IMR-90 (cell line): ENCODE measurements around the gene IL22.

ENCODE experiments used
- BHLHE40 ChIP-seq: fragments of 150-350 bp; IDR thresholded peaks from 2 replicates; pipeline ENCODE4 v1.6.1; 2016; ENCODE audit warnings: mild to moderate bottlenecking, low read depth, low read length
- CEBPB ChIP-seq: IDR thresholded peaks from 2 replicates; pipeline ENCODE4 v1.6.1; 2012; ENCODE audit warnings: low read depth, low read length, improper control_type of control experiment
- FOS ChIP-seq: fragments of 150-350 bp; IDR thresholded peaks from 2 replicates; pipeline ENCODE4 v1.6.1; 2016; ENCODE audit warnings: low read depth, low read length
- MAZ ChIP-seq: IDR thresholded peaks from 2 replicates; pipeline ENCODE4 v1.6.1; 2012; ENCODE audit warnings: low read depth, mild to moderate bottlenecking, low read length, improper control_type of control experiment, moderate library complexity, borderline replicate concordance
- MXI1 ChIP-seq: IDR thresholded peaks from 2 replicates; pipeline ENCODE4 v1.6.1; 2012; ENCODE audit warnings: low read depth, mild to moderate bottlenecking, low read length, moderate library complexity, borderline replicate concordance
- NFE2L2 ChIP-seq: fragments of 150-350 bp; IDR thresholded peaks from 2 replicates; pipeline ENCODE4 v1.6.1; 2016; ENCODE audit warnings: low read depth, mild to moderate bottlenecking, low read length
- POLR2A ChIP-seq: IDR thresholded peaks from 2 replicates; pipeline ENCODE4 v1.6.1; 2012; ENCODE audit warnings: mild to moderate bottlenecking, low read depth, low read length
- RAD21 ChIP-seq: IDR thresholded peaks from 2 replicates; pipeline ENCODE4 v1.6.1; 2012; ENCODE audit warnings: low read length, improper control_type of control experiment
- RFX5 ChIP-seq: IDR thresholded peaks from 2 replicates; pipeline ENCODE4 v1.8.0; 2012; ENCODE audit warnings: low read depth, mild to moderate bottlenecking, low read length, moderate library complexity
- SMC3 ChIP-seq: fragments of 150-350 bp; IDR thresholded peaks from 2 replicates; pipeline ENCODE4 v1.6.1; 2016; ENCODE audit warnings: low read depth, mild to moderate bottlenecking, antibody characterized with exemption, low read length, moderate library complexity
- TF ChIP-seq, protein P1 (sequence below): conservative IDR thresholded peaks from 2 replicates; pipeline ENCODE4 v1.5.1; 2012; ENCODE audit warnings: mild to moderate bottlenecking, low read depth, low read length, improper control_type of control experiment
- TF ChIP-seq, protein P2 (sequence below): fragments of 150-350 bp; IDR thresholded peaks from 2 replicates; pipeline ENCODE4 v1.6.1; 2017; ENCODE audit warnings: mild to moderate bottlenecking, antibody characterized with exemption, low read length, low read depth

DNA sequence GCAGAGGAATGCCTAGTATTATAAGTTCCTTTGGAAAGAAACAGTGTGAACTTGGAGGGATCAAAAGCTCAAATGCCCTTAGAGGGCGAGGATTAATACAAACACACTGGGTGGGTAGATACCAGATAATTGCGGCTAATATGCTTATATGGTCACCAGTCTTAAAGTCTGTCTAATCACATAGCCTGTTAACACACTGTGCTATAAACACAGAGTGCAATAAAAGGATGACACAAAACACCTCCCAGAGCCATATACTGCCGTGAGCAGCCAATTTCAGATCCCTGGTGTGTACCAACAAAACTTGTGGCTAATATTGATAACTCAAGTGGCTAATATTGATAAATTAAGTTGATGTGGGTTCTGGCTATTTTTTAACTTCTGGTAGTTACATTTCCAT lies 26.0 kb downstream of the IL22 start:
- TF ChIP-seq, protein P1, sequence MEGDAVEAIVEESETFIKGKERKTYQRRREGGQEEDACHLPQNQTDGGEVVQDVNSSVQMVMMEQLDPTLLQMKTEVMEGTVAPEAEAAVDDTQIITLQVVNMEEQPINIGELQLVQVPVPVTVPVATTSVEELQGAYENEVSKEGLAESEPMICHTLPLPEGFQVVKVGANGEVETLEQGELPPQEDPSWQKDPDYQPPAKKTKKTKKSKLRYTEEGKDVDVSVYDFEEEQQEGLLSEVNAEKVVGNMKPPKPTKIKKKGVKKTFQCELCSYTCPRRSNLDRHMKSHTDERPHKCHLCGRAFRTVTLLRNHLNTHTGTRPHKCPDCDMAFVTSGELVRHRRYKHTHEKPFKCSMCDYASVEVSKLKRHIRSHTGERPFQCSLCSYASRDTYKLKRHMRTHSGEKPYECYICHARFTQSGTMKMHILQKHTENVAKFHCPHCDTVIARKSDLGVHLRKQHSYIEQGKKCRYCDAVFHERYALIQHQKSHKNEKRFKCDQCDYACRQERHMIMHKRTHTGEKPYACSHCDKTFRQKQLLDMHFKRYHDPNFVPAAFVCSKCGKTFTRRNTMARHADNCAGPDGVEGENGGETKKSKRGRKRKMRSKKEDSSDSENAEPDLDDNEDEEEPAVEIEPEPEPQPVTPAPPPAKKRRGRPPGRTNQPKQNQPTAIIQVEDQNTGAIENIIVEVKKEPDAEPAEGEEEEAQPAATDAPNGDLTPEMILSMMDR: no peak
- no peak for TF ChIP-seq POLR2A
- no peak for TF ChIP-seq RAD21
- no peak for TF ChIP-seq RFX5
- TF ChIP-seq CEBPB: no peak
- TF ChIP-seq FOS: no peak
- TF ChIP-seq SMC3: no peak
- no peak for TF ChIP-seq MAZ
- no peak for TF ChIP-seq NFE2L2
- no peak for TF ChIP-seq MXI1
- TF ChIP-seq, protein P2, sequence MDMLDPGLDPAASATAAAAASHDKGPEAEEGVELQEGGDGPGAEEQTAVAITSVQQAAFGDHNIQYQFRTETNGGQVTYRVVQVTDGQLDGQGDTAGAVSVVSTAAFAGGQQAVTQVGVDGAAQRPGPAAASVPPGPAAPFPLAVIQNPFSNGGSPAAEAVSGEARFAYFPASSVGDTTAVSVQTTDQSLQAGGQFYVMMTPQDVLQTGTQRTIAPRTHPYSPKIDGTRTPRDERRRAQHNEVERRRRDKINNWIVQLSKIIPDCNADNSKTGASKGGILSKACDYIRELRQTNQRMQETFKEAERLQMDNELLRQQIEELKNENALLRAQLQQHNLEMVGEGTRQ: no peak
- TF ChIP-seq BHLHE40: no peak
